Chondrocyte (in vitro differentiated cells): ENCODE measurements around the gene TMC5. TPM values are rescaled to one million over a fixed set of nuclear protein-coding genes. Genes with fewer than 3 reads are reported as not detected.
"Not testable (repeated sequence)": the region's sequence is repeated elsewhere in the genome, so short reads cannot be mapped to it uniquely, and the experiment has no call there.

Experiments
- DNase-seq: peaks from one replicate; pipeline ENCODE4 v3.0.0; 2021; ENCODE audit warnings: mixed read lengths, low spot score
- H3K27ac Mint-ChIP-seq: one replicate; pipeline ENCODE4 v1.8.0; 2021; ENCODE audit warnings: mild to moderate bottlenecking, moderate library complexity, mixed read lengths; ENCODE audit not compliant: unreplicated experiment
- H3K27me3 Mint-ChIP-seq: 2 replicates; pipeline ENCODE4 v1.8.0; 2021; ENCODE audit warnings: low read depth, mixed read lengths
- H3K36me3 Mint-ChIP-seq: 2 replicates; pipeline ENCODE4 v1.8.0; 2021; ENCODE audit warnings: low read depth, mixed read lengths
- H3K4me1 Mint-ChIP-seq: 2 replicates; pipeline ENCODE4 v1.8.0; 2021; ENCODE audit warnings: low read depth, mild to moderate bottlenecking, mixed read lengths
- H3K4me3 Mint-ChIP-seq: one replicate; pipeline ENCODE4 v1.8.0; 2021; ENCODE audit warnings: mild to moderate bottlenecking, moderate library complexity, mixed read lengths; ENCODE audit not compliant: unreplicated experiment
- H3K9me3 Mint-ChIP-seq: 2 replicates; pipeline ENCODE4 v1.8.0; 2021; ENCODE audit warnings: low read depth, mixed read lengths
- total RNA-seq: library from RNA; stranded (reverse); gene quantifications from 3 replicates; pipeline ENCODE4 v1.2.1, GENCODE V29; 2021
- TF ChIP-seq, protein P1 (sequence below): fragments of 200-600 bp; sonication (generic); IDR thresholded peaks from 2 replicates; pipeline ENCODE4 v1.5.0; 2021; ENCODE audit warnings: antibody characterized with exemption, mild to moderate bottlenecking, moderate library complexity

The TMC5 gene
- total RNA-seq, 1 donor from 2014 or later = not detected

DNA sequence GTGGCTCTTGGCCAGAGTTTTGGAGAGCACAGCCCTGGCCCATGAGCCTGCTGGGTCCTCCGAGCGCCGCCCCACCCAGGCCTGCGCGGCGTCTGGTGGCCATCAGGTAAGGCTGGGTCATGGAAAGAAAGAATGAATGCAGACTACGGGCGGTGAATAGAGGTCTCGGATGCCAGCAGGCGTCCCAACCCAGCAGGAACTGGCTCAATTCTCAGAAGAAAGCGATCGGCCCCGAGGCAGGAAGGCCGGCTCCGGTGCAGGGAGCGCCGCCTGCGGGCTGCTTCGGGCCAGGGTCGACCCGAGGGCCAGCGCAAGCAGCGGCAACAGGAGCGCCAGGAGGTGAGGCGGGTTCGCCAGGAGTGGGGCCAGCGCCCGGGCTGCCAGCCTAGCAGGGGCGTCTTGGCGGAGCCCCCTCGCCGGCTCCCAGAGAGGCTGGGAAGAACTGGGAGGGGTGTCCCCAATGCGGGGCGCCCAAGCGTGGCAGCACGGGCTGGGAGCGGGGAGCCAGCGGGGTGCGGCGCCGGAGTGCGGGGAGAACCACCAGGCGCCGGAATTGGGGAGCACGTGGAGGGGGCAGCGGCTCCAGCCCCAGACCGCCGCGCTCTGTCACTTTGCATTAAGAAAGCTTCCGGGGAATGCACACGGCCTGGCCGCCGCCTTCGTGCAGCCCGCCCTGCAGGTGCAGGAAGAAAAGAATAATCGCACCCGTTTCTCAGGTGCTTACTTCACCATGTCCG is 7.1 kb upstream of the TMC5 start:
- peaks cover 11% of the 10 kb centered on the region for H3K9me3 Mint-ChIP-seq
- H3K27ac Mint-ChIP-seq = no peak overlapping the region
- TF ChIP-seq, protein P1, sequence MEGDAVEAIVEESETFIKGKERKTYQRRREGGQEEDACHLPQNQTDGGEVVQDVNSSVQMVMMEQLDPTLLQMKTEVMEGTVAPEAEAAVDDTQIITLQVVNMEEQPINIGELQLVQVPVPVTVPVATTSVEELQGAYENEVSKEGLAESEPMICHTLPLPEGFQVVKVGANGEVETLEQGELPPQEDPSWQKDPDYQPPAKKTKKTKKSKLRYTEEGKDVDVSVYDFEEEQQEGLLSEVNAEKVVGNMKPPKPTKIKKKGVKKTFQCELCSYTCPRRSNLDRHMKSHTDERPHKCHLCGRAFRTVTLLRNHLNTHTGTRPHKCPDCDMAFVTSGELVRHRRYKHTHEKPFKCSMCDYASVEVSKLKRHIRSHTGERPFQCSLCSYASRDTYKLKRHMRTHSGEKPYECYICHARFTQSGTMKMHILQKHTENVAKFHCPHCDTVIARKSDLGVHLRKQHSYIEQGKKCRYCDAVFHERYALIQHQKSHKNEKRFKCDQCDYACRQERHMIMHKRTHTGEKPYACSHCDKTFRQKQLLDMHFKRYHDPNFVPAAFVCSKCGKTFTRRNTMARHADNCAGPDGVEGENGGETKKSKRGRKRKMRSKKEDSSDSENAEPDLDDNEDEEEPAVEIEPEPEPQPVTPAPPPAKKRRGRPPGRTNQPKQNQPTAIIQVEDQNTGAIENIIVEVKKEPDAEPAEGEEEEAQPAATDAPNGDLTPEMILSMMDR = peak; percentile 38
- H3K36me3 Mint-ChIP-seq = no peaks in the 10 kb centered on the region
- peaks cover 7% of the 10 kb centered on the region for H3K4me1 Mint-ChIP-seq
- H3K27me3 Mint-ChIP-seq = peaks cover 47% of the 10 kb centered on the region
- no peak for DNase-seq
- H3K4me3 Mint-ChIP-seq = peak overlapping the region; percentile 48

GRCh38 chr16:19411298-19411697 is 6.4 kb upstream of the TMC5 start:
- peaks cover 54% of the 10 kb centered on the region for H3K27me3 Mint-ChIP-seq
- peak overlapping the region; percentile 28 for H3K4me3 Mint-ChIP-seq
- H3K9me3 Mint-ChIP-seq = peaks cover 11% of the 10 kb centered on the region
- DNase-seq = no peak
- H3K36me3 Mint-ChIP-seq = no peaks in the 10 kb centered on the region
- peaks cover 7% of the 10 kb centered on the region for H3K4me1 Mint-ChIP-seq
- no peak overlapping the region for H3K27ac Mint-ChIP-seq
- TF ChIP-seq, protein P1 = no peak

DNA sequence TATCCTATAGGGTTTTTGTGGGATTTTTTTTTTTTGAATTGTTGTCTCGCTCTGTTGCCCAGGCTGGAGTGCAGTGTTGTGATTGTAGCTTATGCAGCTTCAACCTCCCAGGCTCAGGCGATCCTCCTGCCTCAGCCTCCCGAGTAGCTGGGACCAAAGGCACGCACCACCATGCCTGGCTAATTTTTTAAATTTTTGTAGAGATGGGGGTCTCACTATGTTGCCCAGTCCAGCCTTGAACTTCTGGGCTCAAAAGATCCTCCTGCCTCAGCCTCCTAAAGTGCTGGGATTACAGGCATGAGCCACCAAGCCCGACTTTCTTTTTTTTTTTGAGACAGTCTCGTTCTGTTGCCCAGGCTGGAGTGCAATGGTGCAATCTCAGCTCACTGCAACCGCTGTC is 5.6 kb upstream of the TMC5 start:
- DNase-seq, H3K4me3 Mint-ChIP-seq, H3K27ac Mint-ChIP-seq, H3K4me1 Mint-ChIP-seq, H3K36me3 Mint-ChIP-seq, H3K9me3 Mint-ChIP-seq: not testable (repeated sequence)
- peaks cover 49% of the 10 kb centered on the region for H3K27me3 Mint-ChIP-seq

GRCh38 chr16:19415461-19415860 is 2.2 kb upstream of the TMC5 start:
- Mint-ChIP-seq H3K27me3 (peaks cover 35% of the 10 kb centered on the region), H3K4me1 (peaks cover 4% of the 10 kb centered on the region), H3K4me3 (no peak overlapping the region), H3K9me3 (no peaks in the 10 kb centered on the region), H3K27ac (no peak overlapping the region), H3K36me3 (no peaks in the 10 kb centered on the region)
- no peak for DNase-seq
- TF ChIP-seq, protein P1 = no peak

GRCh38 chr16:19415918-19416317 is 1.8 kb upstream of the TMC5 start:
- Mint-ChIP-seq H3K36me3 (no peaks in the 10 kb centered on the region), H3K4me3 (no peak overlapping the region), H3K27me3 (peaks cover 34% of the 10 kb centered on the region), H3K27ac (no peak overlapping the region), H3K4me1 (peaks cover 3% of the 10 kb centered on the region), H3K9me3 (no peaks in the 10 kb centered on the region)
- TF ChIP-seq, protein P1 = no peak
- no peak for DNase-seq

GRCh38 chr16:19418200-19418599 is 517 bp downstream of the TMC5 start:
- no peaks in the 10 kb centered on the region for H3K4me1 Mint-ChIP-seq
- H3K27me3 Mint-ChIP-seq = peaks cover 23% of the 10 kb centered on the region
- no peaks in the 10 kb centered on the region for H3K9me3 Mint-ChIP-seq
- TF ChIP-seq, protein P1 = no peak
- DNase-seq = no peak
- H3K4me3 Mint-ChIP-seq = no peak overlapping the region
- H3K36me3 Mint-ChIP-seq = no peaks in the 10 kb centered on the region
- H3K27ac Mint-ChIP-seq = no peak overlapping the region
